Lower leg skin (tissue), 4 donors: ENCODE data around the gene NAXD. TPM values are rescaled to one million over a fixed set of nuclear protein-coding genes. Genes with fewer than 3 reads are reported as not detected.

Source experiments
- DNase-seq, 2 donors: peaks; one replicate each; pipeline ENCODE4 v3.0.0-alpha.2; 2019; ENCODE audit warnings: low spot score in 2 of 2
- H3K4me3 ChIP-seq: fragments of 200-600 bp; sonication (generic); 2 replicates; pipeline ENCODE4 v1.5.1; 2017; ENCODE audit warnings: mild to moderate bottlenecking, low read depth; ENCODE audit not compliant: poor library complexity, severe bottlenecking
- WGBS, 2 donors: methylation state at CpG; one replicate each; pipeline ENCODE4 v1.1.5; 2018; 5-methylcytosine and 5-hydroxymethylcytosine counted together
- intact Hi-C: fragments of 100-400 bp; cut with DNase I; formaldehyde crosslinking; loops from one replicate; pipeline ENCODE4 v1.15.0; 2023; ENCODE audit warnings: low total_unique reads
- total RNA-seq, 4 donors: library from RNA; depleted of rRNA; stranded (reverse); fragments of >200 nt; gene quantifications; one replicate each; pipeline ENCODE4 v1.1.0, GENCODE V29; 2016
- TF ChIP-seq, protein P1 (sequence below), 3 donors: fragments of 450-650 bp; IDR thresholded peaks; one replicate each; pipeline ENCODE4 v1.5.1; 2016; ENCODE audit warnings: antibody characterized with exemption in 3 of 3, mild to moderate bottlenecking in 3 of 3, moderate library complexity in 2 of 3

Gene NAXD
- total RNA-seq, 4 donors from 2014 or later: 32.7 to 34.5 (median 33.6) TPM

DNA sequence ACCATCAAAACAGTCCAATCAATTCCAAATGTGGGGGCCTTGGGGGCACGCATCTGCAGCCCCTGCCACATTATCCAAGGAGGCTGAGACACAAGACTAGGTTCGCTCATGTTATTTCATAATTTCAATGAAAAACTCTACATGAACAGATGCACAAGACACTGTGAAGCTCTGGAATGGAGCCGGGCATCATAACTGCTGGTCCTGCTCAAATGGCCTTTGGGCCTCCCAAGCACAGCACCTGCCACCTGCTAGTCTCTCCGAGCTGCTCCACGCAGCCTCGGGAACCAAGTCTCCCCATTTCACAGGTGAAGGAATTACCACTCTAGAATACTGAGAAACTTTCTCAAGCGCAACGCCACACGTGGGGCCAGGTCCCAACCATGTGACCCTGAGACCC lies 73.7 kb downstream of the NAXD start:
- 83 to 85% methylated on average over 9 of the region's 9 CpGs for WGBS, 2 donors
- TF ChIP-seq, protein P1, sequence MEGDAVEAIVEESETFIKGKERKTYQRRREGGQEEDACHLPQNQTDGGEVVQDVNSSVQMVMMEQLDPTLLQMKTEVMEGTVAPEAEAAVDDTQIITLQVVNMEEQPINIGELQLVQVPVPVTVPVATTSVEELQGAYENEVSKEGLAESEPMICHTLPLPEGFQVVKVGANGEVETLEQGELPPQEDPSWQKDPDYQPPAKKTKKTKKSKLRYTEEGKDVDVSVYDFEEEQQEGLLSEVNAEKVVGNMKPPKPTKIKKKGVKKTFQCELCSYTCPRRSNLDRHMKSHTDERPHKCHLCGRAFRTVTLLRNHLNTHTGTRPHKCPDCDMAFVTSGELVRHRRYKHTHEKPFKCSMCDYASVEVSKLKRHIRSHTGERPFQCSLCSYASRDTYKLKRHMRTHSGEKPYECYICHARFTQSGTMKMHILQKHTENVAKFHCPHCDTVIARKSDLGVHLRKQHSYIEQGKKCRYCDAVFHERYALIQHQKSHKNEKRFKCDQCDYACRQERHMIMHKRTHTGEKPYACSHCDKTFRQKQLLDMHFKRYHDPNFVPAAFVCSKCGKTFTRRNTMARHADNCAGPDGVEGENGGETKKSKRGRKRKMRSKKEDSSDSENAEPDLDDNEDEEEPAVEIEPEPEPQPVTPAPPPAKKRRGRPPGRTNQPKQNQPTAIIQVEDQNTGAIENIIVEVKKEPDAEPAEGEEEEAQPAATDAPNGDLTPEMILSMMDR (IDR thresholded peaks at IDR 0.05): no peak

More for the DNA sequence above, 73.7 kb downstream of the NAXD start:
- peak in 1 of 2 donors; percentile 68 for DNase-seq
- no peak overlapping the region for H3K4me3 ChIP-seq
- intact Hi-C loops: no loop called here

Other genes starting within 250 kb of the NAXD start
- gene RAB20, start 53.8 kb upstream of the NAXD start, total RNA-seq: 1 to 10 TPM; 3.9 to 9.1 (median 6.2) TPM
- 10 to 100 TPM; 33.9 to 64.7 (median 51.8) TPM for gene CARS2, start 90.6 kb downstream of the NAXD start, total RNA-seq
- 10 to 100 TPM; 10.6 to 26.1 (median 13.7) TPM for gene ING1, start 98.2 kb downstream of the NAXD start, total RNA-seq